ENCODE data around the gene RPL35.

- TF ChIP-seq, protein P1, sequence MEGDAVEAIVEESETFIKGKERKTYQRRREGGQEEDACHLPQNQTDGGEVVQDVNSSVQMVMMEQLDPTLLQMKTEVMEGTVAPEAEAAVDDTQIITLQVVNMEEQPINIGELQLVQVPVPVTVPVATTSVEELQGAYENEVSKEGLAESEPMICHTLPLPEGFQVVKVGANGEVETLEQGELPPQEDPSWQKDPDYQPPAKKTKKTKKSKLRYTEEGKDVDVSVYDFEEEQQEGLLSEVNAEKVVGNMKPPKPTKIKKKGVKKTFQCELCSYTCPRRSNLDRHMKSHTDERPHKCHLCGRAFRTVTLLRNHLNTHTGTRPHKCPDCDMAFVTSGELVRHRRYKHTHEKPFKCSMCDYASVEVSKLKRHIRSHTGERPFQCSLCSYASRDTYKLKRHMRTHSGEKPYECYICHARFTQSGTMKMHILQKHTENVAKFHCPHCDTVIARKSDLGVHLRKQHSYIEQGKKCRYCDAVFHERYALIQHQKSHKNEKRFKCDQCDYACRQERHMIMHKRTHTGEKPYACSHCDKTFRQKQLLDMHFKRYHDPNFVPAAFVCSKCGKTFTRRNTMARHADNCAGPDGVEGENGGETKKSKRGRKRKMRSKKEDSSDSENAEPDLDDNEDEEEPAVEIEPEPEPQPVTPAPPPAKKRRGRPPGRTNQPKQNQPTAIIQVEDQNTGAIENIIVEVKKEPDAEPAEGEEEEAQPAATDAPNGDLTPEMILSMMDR (IDR thresholded peaks at IDR 0.05), result no peak
- TF ChIP-seq POLR2A (IDR thresholded peaks at IDR 0.05), result no peak
These were observed 48.7 kb downstream of the RPL35 start for GRCh38 chr9:124813041-124813440.
